Panc1 (cell line): ENCODE results near the gene INPP5A. TPM values are rescaled to one million over a fixed set of nuclear protein-coding genes. Genes with fewer than 3 reads are reported as not detected.

ENCODE experiments used
- ATAC-seq: fragments of 200-7000 bp; cut with Tn5 transposase; 2 replicates; pipeline ENCODE4 v1.9.1; 2020; ENCODE audit warnings: mild to moderate bottlenecking, moderate library complexity
- BruUV-seq: library from RNA; stranded (reverse); fragments of 400-500 nt; replicated peaks from 2 replicates; lab custom pipeline; 2021; lab: Mats Ljungman, UMichigan
- CTCF ChIA-PET: fragments of 300-600 bp; sonication (Branson Sonifier 250); formaldehyde crosslinking; loops from one replicate; lab custom pipeline; 2022; ENCODE audit warnings: antibody characterized with exemption; lab: Charles Lee
- POLR2A ChIA-PET: fragments of 300-600 bp; sonication (Branson Sonifier 250); formaldehyde crosslinking; loops from one replicate; lab custom pipeline; 2022; ENCODE audit warnings: antibody characterized with exemption; lab: Charles Lee
- DNase-seq: peaks from one replicate; pipeline ENCODE4 v3.0.0-alpha.2; 2010; ENCODE audit warnings: low read depth, low spot score
- H3K27ac ChIP-seq: 2 replicates; pipeline ENCODE4 v1.5.1; 2011; ENCODE audit warnings: mild to moderate bottlenecking, low read length, inconsistent platforms
- H3K27me3 ChIP-seq: fragments of 200-500 bp; sonication (Bioruptor generic); 2 replicates; pipeline ENCODE4 v1.6.0; 2014; ENCODE audit warnings: low read length, inconsistent platforms; ENCODE audit not compliant: control insufficient read depth, insufficient read depth
- H3K36me3 ChIP-seq: fragments of 200-500 bp; sonication (Bioruptor generic); 2 replicates; pipeline ENCODE4 v1.5.1; 2014; ENCODE audit warnings: inconsistent platforms, mild to moderate bottlenecking, low read length, moderate library complexity; ENCODE audit not compliant: control insufficient read depth, insufficient read depth
- H3K4me1 ChIP-seq: 2 replicates; pipeline ENCODE4 v1.5.1; 2011; ENCODE audit warnings: inconsistent platforms, mild to moderate bottlenecking, low read length, moderate library complexity; ENCODE audit not compliant: control insufficient read depth, insufficient read depth
- H3K4me3 ChIP-seq, 2 experiments: 2 replicates each; pipeline ENCODE4 v1.5.1; 2011 to 2012; ENCODE audit warnings: low read depth in 2 of 2, low read length in 2 of 2, mild to moderate bottlenecking in 2 of 2, inconsistent platforms in 1 of 2, moderate library complexity in 1 of 2
- H3K9me3 ChIP-seq: fragments of 200-500 bp; sonication (Bioruptor generic); 2 replicates; pipeline ENCODE4 v1.5.1; 2014; ENCODE audit warnings: low read depth, mild to moderate bottlenecking, inconsistent platforms, low read length, moderate library complexity; ENCODE audit not compliant: control insufficient read depth, insufficient read depth
- CTCF ChIP-seq: fragments of 450-650 bp; IDR thresholded peaks from 2 replicates; pipeline ENCODE4 v1.5.1; 2017; ENCODE audit warnings: mild to moderate bottlenecking
- POLR2AphosphoS5 ChIP-seq: IDR thresholded peaks from 2 replicates; pipeline ENCODE4 v1.6.1; 2012; ENCODE audit warnings: mild to moderate bottlenecking, low read depth, low read length, moderate library complexity
- SIN3A ChIP-seq: IDR thresholded peaks from 2 replicates; pipeline ENCODE4 v1.6.1; 2012; ENCODE audit warnings: low read depth, mild to moderate bottlenecking, low read length, moderate library complexity, borderline replicate concordance; ENCODE audit not compliant: insufficient read depth
- TCF7L2 ChIP-seq: IDR thresholded peaks from 2 replicates; pipeline ENCODE4 v1.6.1; 2011; ENCODE audit warnings: mild to moderate bottlenecking, low read depth, low read length, inconsistent platforms
- in situ Hi-C: cut with HindIII; loops from 2 replicates; pipeline ENCODE4 v1.10.0; 2016; ENCODE audit warnings: low sequenced_read_pairs, low pct_unique_long_range_greater_than_20kb
- intact Hi-C: fragments of 100-400 bp; cut with micrococcal nuclease; formaldehyde crosslinking; loops from one replicate; pipeline ENCODE4 v1.10.0; 2022; ENCODE audit not compliant: unreplicated experiment
- total RNA-seq: library from RNA; stranded (reverse); gene quantifications from one replicate; pipeline ENCODE4 v1.2.1, GENCODE V29; 2021; ENCODE audit not compliant: unreplicated experiment
- TF ChIP-seq, protein P1 (sequence below), 2 experiments: IDR thresholded peaks; 2 replicates each; pipeline ENCODE4 v1.6.1; 2011 to 2012; ENCODE audit warnings: low read depth in 2 of 2, control low read depth in 1 of 2, low read length in 1 of 2, mild to moderate bottlenecking in 1 of 2, moderate library complexity in 1 of 2; ENCODE audit not compliant: insufficient read depth in 1 of 2

INPP5A gene
- total RNA-seq, 1 experiment from 2014 or later = 60.0 TPM

GRCh38 chr10:132675031-132675740, 137.6 kb downstream of the INPP5A start:
- no peak overlapping the region for H3K27ac ChIP-seq
- H3K4me3 ChIP-seq = no peak overlapping the region
- no TSS peak for BruUV-seq
- TF ChIP-seq SIN3A (no peak), CTCF (no peak), POLR2AphosphoS5 (no peak), TCF7L2 (no peak)
- TF ChIP-seq, protein P1, sequence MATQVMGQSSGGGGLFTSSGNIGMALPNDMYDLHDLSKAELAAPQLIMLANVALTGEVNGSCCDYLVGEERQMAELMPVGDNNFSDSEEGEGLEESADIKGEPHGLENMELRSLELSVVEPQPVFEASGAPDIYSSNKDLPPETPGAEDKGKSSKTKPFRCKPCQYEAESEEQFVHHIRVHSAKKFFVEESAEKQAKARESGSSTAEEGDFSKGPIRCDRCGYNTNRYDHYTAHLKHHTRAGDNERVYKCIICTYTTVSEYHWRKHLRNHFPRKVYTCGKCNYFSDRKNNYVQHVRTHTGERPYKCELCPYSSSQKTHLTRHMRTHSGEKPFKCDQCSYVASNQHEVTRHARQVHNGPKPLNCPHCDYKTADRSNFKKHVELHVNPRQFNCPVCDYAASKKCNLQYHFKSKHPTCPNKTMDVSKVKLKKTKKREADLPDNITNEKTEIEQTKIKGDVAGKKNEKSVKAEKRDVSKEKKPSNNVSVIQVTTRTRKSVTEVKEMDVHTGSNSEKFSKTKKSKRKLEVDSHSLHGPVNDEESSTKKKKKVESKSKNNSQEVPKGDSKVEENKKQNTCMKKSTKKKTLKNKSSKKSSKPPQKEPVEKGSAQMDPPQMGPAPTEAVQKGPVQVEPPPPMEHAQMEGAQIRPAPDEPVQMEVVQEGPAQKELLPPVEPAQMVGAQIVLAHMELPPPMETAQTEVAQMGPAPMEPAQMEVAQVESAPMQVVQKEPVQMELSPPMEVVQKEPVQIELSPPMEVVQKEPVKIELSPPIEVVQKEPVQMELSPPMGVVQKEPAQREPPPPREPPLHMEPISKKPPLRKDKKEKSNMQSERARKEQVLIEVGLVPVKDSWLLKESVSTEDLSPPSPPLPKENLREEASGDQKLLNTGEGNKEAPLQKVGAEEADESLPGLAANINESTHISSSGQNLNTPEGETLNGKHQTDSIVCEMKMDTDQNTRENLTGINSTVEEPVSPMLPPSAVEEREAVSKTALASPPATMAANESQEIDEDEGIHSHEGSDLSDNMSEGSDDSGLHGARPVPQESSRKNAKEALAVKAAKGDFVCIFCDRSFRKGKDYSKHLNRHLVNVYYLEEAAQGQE (IDR thresholded peaks at IDR 0.05; ENCODE audit: insufficient read depth in 1 of 2, low read depth in 2 of 2, low read length in 1 of 2) = no peak
- no peaks in the 10 kb centered on the region for H3K36me3 ChIP-seq
- ChIA-PET POLR2A (no interaction called here), CTCF (no interaction called here)
- in situ Hi-C loops (no loop called here), intact Hi-C loops (no loop called here)
- H3K9me3 ChIP-seq = peaks cover 4% of the 10 kb centered on the region; the same call in 1 of the 2 replicates
- no peak for DNase-seq
- no peaks in the 10 kb centered on the region for H3K27me3 ChIP-seq
- ATAC-seq = no peak
- H3K4me1 ChIP-seq = peaks cover 8% of the 10 kb centered on the region; the same call in 1 of the 2 replicates

GRCh38 chr10:132676193-132676891, 138.8 kb downstream of the INPP5A start:
- ATAC-seq (no peak; the same call in 1 of the 2 replicates), DNase-seq (no peak)
- H3K36me3 ChIP-seq = no peaks in the 10 kb centered on the region
- in situ Hi-C loops = no loop called here
- ChIA-PET POLR2A (no interaction called here), CTCF (interaction anchor here (0.7 kb wide), 1 partner anchor 92 kb away, joined by 6 read pairs; no protein-coding TSS in a partner anchor)
- peak overlapping the region; percentile 36; the same call in 1 of the 2 replicates for H3K27ac ChIP-seq
- peaks cover 4% of the 10 kb centered on the region; the same call in 1 of the 2 replicates for H3K9me3 ChIP-seq
- no peak for TF ChIP-seq TCF7L2
- no peak for TF ChIP-seq SIN3A
- TF ChIP-seq POLR2AphosphoS5 = no peak
- TF ChIP-seq, protein P1 (IDR thresholded peaks at IDR 0.05; ENCODE audit: insufficient read depth in 1 of 2, low read depth in 2 of 2, low read length in 1 of 2) = no peak
- TF ChIP-seq CTCF = no peak
- no peaks in the 10 kb centered on the region for H3K27me3 ChIP-seq
- peaks cover 4% of the 10 kb centered on the region; the same call in 1 of the 2 replicates for H3K4me1 ChIP-seq
- no TSS peak for BruUV-seq
- H3K4me3 ChIP-seq = no peak overlapping the region
- intact Hi-C loops = no loop called here
